Activated CD8-positive, alpha-beta T cell treated with anti-CD3 and anti-CD28 coated beads for 36 hours (primary cell): ENCODE data around the gene ACER2. TPM values are rescaled to one million over a fixed set of nuclear protein-coding genes. Genes with fewer than 3 reads are reported as not detected.
A peak's percentile ranks its signal among the peaks of the same experiment; 100 is the strongest.
"Not testable (repeated sequence)": the region's sequence is repeated elsewhere in the genome, so short reads cannot be mapped to it uniquely, and the experiment has no call there.

ENCODE experiments used
- ATAC-seq: fragments of 200-7000 bp; cut with Tn5 transposase; one replicate; pipeline ENCODE4 v1.10.0; 2021; ENCODE audit warnings: mild to moderate bottlenecking, moderate library complexity
- CTCF ChIA-PET: fragments of 350-600 bp; sonication (Branson Sonifier 250); formaldehyde crosslinking; loops from one replicate; lab custom pipeline; 2021; ENCODE audit warnings: antibody characterized with exemption; lab: Charles Lee
- POLR2A ChIA-PET: fragments of 350-600 bp; sonication (Branson Sonifier 250); formaldehyde crosslinking; loops from one replicate; lab custom pipeline; 2021; ENCODE audit warnings: antibody characterized with exemption; lab: Charles Lee
- DNase-seq: peaks from one replicate; pipeline ENCODE4 v3.0.0-alpha.2; 2020
- H3K27ac Mint-ChIP-seq: one replicate; pipeline ENCODE4 v1.8.0; 2021; ENCODE audit warnings: mild to moderate bottlenecking, mixed read lengths
- H3K27me3 Mint-ChIP-seq: one replicate; pipeline ENCODE4 v1.8.0; 2021; ENCODE audit warnings: mixed read lengths
- H3K36me3 Mint-ChIP-seq: one replicate; pipeline ENCODE4 v1.8.0; 2021; ENCODE audit warnings: low read depth, mixed read lengths
- H3K4me1 Mint-ChIP-seq: one replicate; pipeline ENCODE4 v1.8.0; 2021; ENCODE audit warnings: low read depth, mixed read lengths
- H3K4me3 Mint-ChIP-seq: one replicate; pipeline ENCODE4 v1.8.0; 2021; ENCODE audit warnings: mild to moderate bottlenecking, moderate library complexity, mixed read lengths
- H3K9me3 Mint-ChIP-seq: one replicate; pipeline ENCODE4 v1.8.0; 2021; ENCODE audit warnings: mixed read lengths
- CTCF ChIP-seq: fragments of 200-600 bp; IDR thresholded peaks from one replicate; pipeline ENCODE4 v1.8.0; 2022; ENCODE audit warnings: antibody characterized with exemption, mild to moderate bottlenecking
- intact Hi-C: fragments of 100-400 bp; cut with micrococcal nuclease; formaldehyde crosslinking; loops from one replicate; pipeline ENCODE4 v1.10.0; 2022
- total RNA-seq, 2 experiments: library from RNA; stranded (reverse); gene quantifications; one replicate each; pipeline ENCODE4 v1.2.3, GENCODE V29; 2021

The ACER2 gene
- total RNA-seq, 2 experiments from 2014 or later, result 1.2 to 1.4 TPM

GRCh38 chr9:19379283-19379682 is 29.5 kb upstream of the ACER2 start:
- Mint-ChIP-seq H3K36me3 (peaks cover 65% of the 10 kb centered on the region), H3K27ac (peak overlapping the region; percentile 99), H3K27me3 (no peaks in the 10 kb centered on the region), H3K4me1 (peaks cover 34% of the 10 kb centered on the region), H3K4me3 (peak overlapping the region; percentile 98), H3K9me3 (no peaks in the 10 kb centered on the region)
- ChIA-PET POLR2A (interaction anchor here (0.6 to 2.6 kb wide), 28 partner anchors 8 to 330 kb away, joined by 3 to 24 read pairs (median 4); partner anchors contain the start of genes ACER2, DENND4C and RRAGA), CTCF (no interaction called here)
- TF ChIP-seq CTCF, result no peak
- intact Hi-C loops, result loop anchor here (5.0 to 10.0 kb wide), 3 partner anchors 147 to 324 kb away; partner anchors contain the start of genes DENND4C and HAUS6
- DNase-seq (no peak), ATAC-seq (no peak)

- ChIA-PET POLR2A (interaction anchor here (0.7 to 2.6 kb wide), 40 partner anchors 9 to 331 kb away, joined by 3 to 24 read pairs (median 4); partner anchors contain the start of genes ACER2, DENND4C and RRAGA), CTCF (interaction anchor here (1.2 kb wide), 1 partner anchor 85 kb away, joined by 5 read pairs; no protein-coding TSS in a partner anchor)
- DNase-seq, result no peak
- Mint-ChIP-seq H3K9me3 (no peaks in the 10 kb centered on the region), H3K4me1 (peaks cover 34% of the 10 kb centered on the region), H3K27ac (peak overlapping the region; percentile 99), H3K36me3 (peaks cover 61% of the 10 kb centered on the region), H3K4me3 (peak overlapping the region; percentile 98), H3K27me3 (no peaks in the 10 kb centered on the region)
- intact Hi-C loops, result loop anchor here (2.0 to 10.0 kb wide), 5 partner anchors 29 to 325 kb away; partner anchors contain the start of genes ACER2, DENND4C and HAUS6
- no peak for TF ChIP-seq CTCF
- peak; percentile 19 for ATAC-seq
Measured at GRCh38 chr9:19379697-19380046, 29.1 kb upstream of the ACER2 start.

GRCh38 chr9:19380826-19381075 is 28.1 kb upstream of the ACER2 start:
- H3K4me1 Mint-ChIP-seq, result peaks cover 34% of the 10 kb centered on the region
- TF ChIP-seq CTCF, result no peak
- intact Hi-C loops, result loop anchor here (2.0 kb wide), 2 partner anchors 28 to 76 kb away; partner anchors contain the start of gene ACER2
- no peaks in the 10 kb centered on the region for H3K9me3 Mint-ChIP-seq
- no peak for ATAC-seq
- peak overlapping the region; percentile 98 for H3K4me3 Mint-ChIP-seq
- H3K36me3 Mint-ChIP-seq, result peaks cover 54% of the 10 kb centered on the region
- ChIA-PET CTCF (interaction anchor here (1.2 kb wide), 1 partner anchor 84 kb away, joined by 5 read pairs; no protein-coding TSS in a partner anchor), POLR2A (interaction anchor here (0.6 to 2.6 kb wide), 30 partner anchors 8 to 279 kb away, joined by 3 to 24 read pairs (median 5); partner anchors contain the start of genes ACER2 and DENND4C)
- no peak for DNase-seq
- H3K27ac Mint-ChIP-seq, result peak overlapping the region; percentile 99
- H3K27me3 Mint-ChIP-seq, result no peaks in the 10 kb centered on the region

GRCh38 chr9:19381656-19382055 is 27.2 kb upstream of the ACER2 start:
- TF ChIP-seq CTCF, result no peak
- CTCF ChIA-PET, result interaction anchor here (1.0 kb wide), 1 partner anchor 76 kb away, joined by 5 read pairs; no protein-coding TSS in a partner anchor
- intact Hi-C loops, result loop anchor here (2.0 kb wide), 2 partner anchors 27 to 75 kb away; partner anchors contain the start of gene ACER2
- ATAC-seq (no peak), DNase-seq (no peak)
- peaks cover 2% of the 10 kb centered on the region for H3K27me3 Mint-ChIP-seq
- H3K4me3 Mint-ChIP-seq, result peak overlapping the region; percentile 98
- POLR2A ChIA-PET, result no interaction called here
- peaks cover 45% of the 10 kb centered on the region for H3K36me3 Mint-ChIP-seq
- H3K4me1 Mint-ChIP-seq, result peaks cover 26% of the 10 kb centered on the region
- H3K27ac Mint-ChIP-seq, result peak overlapping the region; percentile 34
- no peaks in the 10 kb centered on the region for H3K9me3 Mint-ChIP-seq

- H3K27me3 Mint-ChIP-seq, POLR2A ChIA-PET, H3K9me3 Mint-ChIP-seq, H3K27ac Mint-ChIP-seq, DNase-seq, intact Hi-C loops, ATAC-seq, H3K4me3 Mint-ChIP-seq: not testable (repeated sequence)
- CTCF ChIA-PET, result interaction anchor here (1.5 kb wide), 1 partner anchor 79 kb away, joined by 5 read pairs; no protein-coding TSS in a partner anchor
- H3K4me1 Mint-ChIP-seq, result peaks cover 13% of the 10 kb centered on the region
- H3K36me3 Mint-ChIP-seq, result peaks cover 10% of the 10 kb centered on the region
Measured at GRCh38 chr9:19385212-19385611, 23.6 kb upstream of the ACER2 start.
